Measurements from ENCODE around the gene CCDC192.
"Not testable (repeated sequence)": the region's sequence is repeated elsewhere in the genome, so short reads cannot be mapped to it uniquely, and the experiment has no call there.

CCDC192 gene

DNA sequence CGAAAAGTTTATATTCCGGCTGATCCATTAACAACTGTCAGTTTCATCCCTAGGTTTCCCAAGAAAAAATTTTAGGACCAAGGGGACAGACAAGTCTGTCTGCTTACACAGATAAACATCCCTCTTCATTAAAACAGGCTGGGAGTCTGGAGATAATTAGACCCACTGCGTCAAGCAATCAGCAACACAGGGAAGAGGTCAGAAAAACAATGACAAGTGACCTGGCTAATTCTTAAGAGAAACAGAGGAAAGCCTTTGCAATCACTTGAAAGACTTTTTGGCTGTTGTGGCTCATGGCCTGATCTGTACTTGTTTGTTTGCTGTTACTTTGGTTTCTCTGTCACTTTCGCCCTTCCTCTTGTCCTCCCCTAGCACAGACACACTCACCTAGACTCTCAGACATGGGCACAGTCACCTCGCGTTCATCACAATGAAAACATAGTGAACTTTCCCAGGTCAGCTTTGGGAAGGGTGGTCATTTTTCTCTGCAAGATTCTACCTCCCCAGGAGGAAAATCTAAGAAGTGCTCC, 2.9 kb upstream of the CCDC192 start:
- DNase-seq = no peak

DNA sequence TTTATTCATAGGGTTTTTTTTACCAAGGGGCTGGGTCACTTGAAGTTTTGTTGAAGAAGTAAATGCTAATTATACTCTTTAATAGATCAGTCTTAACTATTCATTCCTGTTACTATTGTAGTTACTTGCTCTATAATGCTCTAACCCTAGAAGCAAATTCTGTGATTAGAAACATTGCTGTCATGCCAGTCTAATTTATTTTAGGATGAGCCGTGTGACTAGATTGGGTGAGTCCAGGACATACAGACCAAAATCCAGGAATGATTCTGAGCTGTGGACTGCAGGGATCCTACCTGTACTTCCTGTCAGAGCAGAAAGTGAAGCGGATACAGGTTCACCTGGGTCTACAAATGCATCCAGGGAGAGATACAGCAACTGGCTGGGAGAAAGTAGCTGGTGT, 757 bp upstream of the CCDC192 start:
- no peak for DNase-seq

DNA sequence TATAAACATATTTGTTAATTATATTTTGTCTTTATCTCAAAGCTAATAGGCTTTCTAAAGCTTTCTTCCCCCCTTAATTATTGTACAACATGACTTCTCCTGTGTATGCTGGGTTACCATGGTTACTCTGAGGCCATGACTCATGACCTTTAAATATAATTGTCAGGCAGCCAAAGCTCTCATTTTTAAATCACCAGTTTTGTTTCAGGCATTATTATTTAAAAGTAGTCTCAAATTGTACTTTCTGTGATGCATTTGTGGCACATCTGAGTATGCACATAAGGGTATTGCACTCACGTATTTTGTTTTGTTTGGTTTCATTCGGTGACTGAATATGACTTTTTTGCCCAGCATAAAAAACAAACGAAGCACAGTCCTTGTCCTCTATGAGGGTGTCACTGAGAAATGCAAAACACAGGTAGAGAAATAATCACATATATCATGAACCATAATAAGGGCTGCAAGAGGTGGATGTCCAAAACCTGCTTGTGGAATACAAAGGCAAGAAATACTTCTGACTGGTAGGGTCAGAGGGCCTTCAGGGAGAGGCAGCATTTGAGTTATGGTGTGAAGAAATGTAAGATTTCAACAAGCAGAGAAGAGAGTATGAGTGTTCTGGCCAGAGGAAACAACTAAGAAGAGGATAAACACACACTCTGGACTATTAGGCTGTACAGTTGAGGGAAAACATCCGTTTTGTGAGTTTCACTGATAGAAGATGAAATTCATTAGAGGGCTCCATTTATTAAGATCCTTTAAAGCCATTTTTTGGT, 2.1 kb downstream of the CCDC192 start:
- no peak for DNase-seq

DNA sequence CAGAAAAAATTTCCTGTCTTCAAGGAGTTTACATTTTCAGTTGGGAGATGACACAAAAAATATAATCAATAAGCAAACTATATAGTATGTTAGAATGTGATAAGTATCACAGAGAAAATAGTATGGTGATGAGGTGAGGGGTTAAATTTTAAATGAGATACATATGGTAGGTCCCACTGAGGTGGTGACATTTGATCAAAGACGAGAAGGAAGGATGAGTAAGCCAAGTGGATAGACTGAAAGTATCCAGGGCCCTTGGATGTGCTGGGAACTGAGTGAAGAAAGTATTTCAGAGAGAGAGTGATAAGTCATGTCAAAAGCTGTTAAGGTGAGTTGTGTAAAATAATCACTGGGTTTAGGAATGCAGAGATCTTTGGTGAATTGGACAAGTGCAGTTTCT, 3.5 kb downstream of the CCDC192 start:
- no peak for DNase-seq

DNA sequence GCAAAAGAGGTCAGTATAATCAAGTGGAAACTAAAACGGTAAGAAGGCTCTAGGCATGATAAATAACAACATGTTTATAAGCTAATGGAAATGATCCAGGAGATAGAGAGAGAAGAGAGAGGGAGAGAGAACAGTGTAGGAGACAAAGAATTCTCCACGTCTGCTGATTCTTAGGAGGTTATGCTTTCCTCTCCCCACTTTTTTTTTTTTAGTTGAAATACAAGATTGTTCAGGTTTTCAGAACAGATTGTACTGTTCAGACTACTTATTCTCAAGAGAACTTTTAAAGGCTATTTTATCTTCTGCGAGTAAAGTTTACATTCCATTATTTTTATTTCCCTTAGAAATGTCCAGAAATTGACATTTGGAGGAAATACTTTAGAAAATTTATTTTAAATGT, 4.0 kb downstream of the CCDC192 start:
- DNase-seq = no peak

DNA sequence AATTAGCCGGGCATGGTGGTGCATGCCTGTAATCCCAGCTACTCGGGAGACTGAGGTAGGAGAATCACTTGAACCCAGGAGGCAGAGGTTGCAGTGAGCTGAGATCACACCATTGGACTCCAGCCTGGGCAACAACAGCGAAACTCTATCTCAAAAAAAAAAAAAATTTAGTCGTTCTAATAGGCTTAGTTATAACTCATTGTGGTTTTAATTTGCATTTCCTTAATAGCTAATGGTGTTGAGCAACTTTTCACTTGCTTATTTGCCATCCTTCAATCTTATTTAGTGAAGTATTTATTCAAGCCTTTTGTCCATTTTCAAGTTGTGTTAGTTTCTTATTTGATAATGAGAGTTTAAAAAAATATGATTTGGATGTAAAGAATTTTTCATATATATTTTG, 9.9 kb downstream of the CCDC192 start:
- not testable (repeated sequence) for DNase-seq

DNA sequence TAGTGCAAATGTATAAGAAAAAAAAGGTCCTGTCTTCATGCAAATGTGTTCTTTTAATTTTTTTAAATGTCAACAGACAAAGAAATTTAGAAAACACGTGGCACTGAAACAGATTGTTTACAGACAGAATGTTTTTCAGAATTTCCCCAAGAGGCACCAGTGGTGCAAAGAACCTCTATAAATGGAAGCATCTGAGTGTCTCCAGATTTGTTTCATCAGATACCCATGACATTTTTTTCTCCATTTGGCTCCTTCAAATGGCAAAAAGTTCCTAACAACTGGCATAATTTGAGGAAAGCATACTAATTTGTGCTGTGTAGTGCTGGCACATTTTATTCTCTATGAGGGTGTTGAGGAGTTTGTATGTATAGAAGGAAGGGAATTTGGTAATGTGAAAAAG, 15.0 kb downstream of the CCDC192 start:
- no peak for DNase-seq

DNA sequence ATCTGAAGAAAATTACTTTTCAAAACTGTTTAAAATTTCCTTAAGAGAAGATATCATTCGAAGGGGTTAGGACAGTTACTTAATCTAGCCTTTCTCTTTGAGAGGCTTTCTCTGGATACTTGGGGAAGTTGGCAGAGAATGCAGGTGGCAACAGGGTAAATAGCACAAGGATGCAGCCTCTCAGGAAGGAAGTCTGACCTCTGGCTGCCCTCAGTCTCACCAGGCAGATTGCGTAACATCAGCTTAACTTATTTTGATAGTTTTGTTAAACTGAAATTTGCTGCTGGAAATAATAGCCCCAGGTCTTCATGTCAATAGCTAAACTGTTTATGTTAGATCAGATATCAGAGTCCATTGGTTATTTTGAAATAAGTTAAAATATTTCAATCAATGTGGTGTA, 20.4 kb downstream of the CCDC192 start:
- DNase-seq = peak; percentile 59

DNA sequence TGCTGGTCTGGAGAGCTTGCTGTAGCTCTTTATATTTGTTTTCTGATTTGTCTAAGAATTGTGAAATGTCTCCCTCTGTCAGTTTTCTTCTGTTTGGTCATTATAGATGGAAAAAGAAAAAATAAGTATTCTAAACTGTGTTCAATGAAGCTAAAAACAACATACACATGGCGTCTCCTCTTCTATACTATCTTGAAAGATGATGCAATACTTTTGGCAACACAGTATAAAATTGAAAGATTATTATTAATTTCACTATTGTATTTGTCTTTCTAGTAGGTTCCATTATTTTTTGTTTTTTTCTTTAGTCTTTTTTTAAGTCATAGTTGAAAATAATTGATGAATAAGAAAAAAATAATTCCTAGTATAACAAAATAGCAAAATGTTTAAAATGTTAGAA, 22.5 kb downstream of the CCDC192 start:
- no peak for DNase-seq

DNA sequence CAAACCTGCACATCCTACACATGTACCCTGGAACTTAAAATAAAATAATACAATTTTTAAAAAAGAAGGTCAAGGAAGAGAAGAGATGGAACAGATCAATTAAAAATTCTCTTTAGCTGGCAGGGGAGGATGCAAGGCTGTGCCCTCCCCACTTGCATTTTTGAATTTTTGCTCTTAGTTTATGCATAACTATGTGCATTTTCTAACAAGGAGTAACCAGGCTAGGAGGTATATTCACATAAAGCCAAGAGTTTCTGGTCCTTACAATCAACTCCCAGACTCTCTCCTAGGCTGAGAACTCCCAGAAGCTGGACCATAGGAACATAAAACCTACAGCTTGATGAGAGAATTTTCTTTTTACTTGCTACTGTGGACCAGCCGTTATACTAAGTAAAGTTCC, 29.8 kb downstream of the CCDC192 start:
- no peak for DNase-seq

DNA sequence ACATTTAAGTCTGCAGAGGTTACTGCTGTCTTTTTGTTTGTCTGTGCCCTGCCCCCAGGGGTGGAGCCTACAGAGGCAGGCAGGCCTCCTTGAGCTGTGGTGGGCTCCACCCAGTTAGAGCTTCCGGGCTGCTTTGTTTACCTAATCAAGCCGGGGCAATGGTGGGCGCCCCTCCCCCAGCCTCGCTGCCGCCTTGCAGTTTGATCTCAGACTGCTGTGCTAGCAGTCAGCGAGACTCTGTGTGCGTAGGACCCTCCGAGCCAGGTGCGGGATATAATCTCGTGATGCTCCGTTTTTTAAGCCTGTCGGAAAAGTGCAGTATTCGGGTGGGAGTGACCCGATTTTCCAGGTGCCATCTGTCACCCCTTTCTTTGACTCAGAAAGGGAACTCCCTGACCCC, 36.2 kb downstream of the CCDC192 start:
- not testable (repeated sequence) for DNase-seq

DNA sequence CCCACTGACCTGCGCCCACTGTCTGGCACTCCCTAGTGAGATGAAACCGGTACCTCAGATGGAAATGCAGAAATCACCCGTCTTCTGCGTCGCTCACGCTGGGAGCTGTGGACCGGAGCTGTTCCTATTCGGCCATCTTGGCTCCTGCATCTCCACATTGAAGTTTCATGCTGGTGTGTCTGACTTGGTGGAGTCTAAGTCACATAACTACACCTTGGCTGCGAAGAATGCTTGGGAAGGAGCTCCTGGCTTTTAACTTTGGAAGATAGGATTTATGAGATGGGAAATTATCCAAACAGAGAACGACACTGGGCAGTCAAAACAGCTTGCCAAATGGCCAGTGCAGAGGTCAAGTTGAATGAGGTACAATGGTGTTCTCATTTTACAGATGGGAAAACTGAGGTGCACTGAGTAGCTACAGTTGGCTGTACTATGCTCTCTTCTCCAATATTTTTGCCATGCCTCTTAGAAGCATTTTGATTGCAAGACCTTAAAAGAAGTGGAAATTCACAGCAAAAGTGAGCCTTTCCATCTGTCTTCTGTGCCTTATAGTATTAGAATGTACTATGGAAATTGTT, 36.7 kb downstream of the CCDC192 start:
- DNase-seq = no peak

DNA sequence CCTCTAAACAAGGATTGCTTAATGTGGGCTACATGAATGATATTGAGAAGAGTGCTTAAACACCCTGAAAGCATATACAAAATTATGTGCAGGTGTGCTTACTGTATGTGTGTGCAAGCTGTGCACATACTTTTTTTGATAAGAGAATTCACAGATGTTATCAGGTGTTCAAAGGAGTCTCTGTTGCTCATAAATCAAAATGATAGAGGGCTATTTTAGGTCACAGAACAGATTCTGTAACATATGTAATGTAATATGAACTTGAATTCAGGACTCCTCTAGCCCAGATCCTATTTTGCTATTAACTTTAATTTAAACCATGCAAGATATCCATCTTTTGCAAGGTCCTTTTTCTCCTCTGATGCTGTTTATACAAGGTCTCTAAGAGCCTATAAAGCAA, 38.2 kb downstream of the CCDC192 start:
- DNase-seq = no peak

DNA sequence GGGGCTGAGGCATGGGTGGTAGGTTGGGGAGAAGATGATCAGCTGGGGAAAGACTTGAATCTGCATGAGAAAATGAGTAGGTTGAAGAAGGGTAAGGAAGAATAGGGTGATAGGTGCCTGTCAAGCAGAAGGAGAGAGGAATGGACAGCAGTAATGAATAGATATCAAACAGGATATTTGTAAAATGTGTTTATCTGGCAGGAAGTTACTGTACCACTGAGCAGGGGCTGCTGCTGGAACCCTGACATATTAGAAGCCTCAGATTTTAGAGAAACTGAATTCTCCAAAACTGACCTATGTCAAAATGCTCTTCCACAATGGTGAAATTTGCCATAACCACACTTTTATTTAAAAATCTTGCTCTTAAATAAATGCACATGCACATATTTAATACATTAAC, 41.0 kb downstream of the CCDC192 start:
- DNase-seq = no peak

DNA sequence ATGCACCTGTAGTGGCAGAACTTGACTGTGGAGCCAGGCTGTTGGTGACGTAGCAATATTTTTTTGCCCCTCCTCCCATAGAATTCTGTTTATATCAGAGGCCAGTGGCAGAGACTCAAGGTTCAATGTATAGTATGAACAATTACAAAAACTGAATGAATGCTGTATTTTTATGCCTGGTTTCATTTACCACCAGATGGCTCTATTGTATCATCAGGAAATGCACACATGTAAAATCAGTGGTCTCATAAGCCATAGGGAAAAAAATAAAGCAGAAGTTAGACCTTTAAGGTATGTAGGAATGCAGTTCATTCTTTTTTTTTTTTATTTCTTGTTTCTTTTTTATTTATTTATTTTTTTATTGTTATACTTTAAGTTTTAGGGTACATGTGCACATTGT, 43.6 kb downstream of the CCDC192 start:
- DNase-seq = no peak

DNA sequence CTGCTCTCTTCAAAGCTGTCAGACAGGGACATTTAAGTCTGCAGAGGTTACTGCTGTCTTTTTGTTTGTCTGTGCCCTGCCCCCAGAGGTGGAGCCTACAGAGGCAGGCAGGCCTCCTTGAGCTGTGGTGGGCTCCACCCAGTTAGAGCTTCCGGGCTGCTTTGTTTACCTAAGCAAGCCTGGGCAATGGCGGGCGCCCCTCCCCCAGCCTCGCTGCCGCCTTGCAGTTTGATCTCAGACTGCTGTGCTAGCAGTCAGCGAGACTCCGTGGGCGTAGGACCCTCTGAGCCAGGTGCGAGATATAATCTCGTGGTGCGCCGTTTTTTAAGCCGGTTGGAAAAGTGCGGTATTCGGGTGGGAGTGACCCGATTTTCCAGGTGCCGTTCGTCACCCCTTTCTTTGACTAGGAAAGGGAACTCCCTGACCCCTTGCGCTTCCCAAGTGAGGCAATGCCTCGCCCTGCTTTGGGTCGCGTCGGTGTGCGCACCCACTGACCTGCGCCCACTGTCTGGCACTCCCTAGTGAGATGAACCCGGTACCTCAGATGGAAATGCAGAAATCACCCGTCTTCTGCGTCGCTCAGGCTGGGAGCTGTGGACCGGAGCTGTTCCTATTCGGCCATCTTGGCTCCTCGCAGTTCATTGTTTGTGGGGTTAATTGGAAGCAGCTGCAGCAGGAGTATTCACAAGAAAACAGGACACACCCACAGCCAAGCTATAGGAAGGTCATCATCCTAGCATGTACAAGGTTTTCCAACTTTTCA, 49.5 kb downstream of the CCDC192 start:
- DNase-seq = not testable (repeated sequence)

DNA sequence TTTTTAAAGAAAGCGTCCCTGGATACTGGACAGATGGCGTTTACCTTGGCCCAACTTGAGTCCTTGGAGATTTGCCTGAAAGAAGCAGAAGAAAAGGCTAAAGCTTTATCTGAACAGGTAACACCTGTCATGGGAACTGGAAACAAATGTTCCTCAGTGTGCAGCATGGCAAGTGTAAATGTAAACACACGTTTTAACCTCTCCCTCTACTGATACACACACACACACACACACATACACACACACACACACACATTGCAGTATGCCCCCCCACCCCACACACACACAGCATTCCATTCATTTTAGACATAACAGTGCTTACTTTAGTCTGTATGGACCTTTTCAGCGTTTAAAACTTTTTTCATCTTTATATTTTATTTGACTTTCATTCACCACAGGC, 51.1 kb downstream of the CCDC192 start:
- no peak for DNase-seq

DNA sequence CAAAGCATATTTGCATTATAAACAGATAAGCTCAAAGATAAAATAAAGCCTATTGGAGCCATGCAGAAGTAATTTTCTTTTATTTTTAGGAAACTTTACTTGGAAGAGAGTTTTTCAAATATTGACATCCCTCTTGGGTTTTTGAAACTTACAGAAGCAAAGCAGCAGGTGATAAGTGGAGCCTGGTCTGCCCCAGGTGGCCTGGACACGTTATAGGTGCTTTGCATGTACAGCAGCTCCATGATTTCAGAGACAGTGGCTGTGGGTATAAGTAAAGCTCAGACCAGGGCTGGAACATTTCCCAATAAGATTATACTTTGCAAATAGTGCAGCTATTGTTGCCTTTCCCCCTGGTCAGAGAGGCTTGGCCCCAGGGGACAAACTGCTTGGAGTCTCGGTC, 51.5 kb downstream of the CCDC192 start:
- no peak for DNase-seq

DNA sequence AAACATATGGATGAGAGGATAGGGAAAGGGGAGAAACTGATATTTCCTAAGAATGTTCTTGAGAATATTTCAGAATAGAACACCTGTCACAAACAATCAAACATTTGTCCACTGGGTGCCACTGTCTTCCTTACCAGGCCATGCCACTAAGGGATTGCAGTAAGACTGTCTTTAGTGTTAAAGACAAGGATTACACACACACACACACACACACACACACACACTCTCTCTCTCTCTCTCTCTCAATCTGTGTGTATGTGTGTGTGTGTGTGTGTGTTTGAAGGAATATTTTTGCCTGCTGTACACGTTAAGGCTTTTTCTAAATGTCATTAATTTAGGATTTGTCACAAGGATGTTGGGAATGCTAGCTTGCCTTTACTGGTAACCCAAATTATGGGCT, 54.4 kb downstream of the CCDC192 start:
- no peak for DNase-seq

DNA sequence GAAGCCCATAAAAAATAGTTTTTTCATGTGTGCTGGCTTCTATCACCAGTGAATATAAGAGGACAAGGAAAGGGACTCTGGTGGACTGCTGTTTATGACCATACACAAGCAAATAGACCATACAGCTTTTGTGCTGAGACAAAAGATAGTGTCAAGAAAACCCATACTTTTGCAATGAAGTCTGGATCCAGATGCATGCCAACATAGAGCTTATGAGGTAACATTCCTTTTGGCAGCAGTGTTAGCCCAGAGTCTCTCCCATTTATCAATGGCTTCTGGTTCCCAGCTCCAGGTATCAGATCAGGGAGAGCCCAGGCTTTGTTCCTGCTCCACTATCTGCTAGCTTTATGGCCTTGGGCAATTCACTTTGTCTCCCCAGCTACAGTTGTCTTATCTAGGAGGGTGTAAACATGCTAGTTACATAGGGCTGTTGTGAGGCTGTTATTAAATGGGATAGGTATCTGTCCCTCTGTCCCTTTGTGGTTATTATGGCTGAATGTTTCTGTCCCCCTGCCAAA, 55.6 kb downstream of the CCDC192 start:
- no peak for DNase-seq

DNA sequence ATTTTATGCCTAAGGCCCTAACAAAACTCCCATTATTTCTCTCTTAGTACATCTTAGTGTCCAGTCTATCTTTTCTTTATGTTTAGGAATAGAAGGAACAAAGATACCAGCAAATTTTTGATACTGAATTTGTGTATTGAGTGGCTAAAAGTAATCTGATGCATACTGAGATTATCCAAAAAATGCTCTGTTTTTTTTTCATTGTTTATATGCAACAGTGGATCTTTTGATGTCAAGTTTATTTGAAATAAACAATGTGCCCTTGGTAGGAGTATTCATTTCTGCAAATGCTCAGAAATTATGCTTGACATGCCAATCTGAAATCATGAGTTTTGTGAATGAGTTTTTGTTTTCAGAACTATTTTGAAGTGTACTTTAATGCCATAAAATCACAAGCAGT, 58.7 kb downstream of the CCDC192 start:
- DNase-seq = no peak

DNA sequence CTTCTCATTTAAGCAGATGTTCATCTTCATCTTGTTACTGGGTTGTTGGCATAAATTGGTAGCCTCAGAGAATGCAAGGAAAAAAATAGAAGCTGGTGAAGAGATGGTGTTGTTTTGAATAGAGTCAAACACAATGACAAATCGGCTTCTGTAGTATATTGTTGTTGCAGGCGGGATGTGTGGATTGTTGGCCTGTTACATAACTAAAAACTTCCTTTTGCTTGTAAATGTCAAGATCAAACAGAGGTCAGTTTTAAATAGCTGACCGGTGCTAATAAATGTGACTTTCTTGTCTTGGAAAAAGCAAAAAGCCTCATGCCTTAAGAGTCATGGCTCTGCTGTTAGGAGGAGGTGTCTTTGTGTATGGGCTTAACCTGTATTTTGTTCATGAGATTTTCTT, 59.2 kb downstream of the CCDC192 start:
- no peak for DNase-seq

DNA sequence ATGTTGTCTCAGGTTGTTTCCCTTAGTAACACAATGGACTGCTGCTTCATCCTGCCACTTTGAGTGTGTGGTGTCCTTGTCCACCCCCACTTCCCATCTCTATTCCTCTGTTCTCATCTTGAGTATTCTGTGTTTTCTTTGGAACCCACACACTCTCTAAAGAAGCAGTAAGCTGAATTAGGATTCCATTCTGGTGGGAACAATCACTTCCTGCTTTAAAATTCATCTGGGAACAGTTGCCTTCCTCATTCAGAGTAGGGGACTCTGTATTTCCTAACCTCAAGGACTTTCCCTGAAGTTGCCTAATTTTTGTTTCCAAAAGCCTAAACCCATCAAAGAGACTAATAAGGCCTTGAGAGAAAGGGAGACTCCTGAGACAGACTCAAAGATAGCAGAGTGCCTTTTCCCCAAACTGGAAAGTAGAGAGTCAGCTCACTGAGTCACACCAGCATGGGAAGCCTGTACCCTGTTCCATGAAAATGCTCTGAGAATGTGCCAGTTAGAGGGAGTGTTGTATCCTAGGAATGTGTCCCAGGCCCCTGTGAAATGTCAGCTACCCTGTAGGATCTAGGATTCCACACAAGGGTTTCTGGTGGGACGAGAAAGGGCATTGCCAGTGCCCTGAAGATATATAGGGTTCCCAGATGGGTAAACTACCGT, 63.6 kb downstream of the CCDC192 start:
- no peak for DNase-seq
